ENCODE results near the gene MANEA.
"Not testable (repeated sequence)": the region's sequence is repeated elsewhere in the genome, so short reads cannot be mapped to it uniquely, and the experiment has no call there.

Gene MANEA, protein sequence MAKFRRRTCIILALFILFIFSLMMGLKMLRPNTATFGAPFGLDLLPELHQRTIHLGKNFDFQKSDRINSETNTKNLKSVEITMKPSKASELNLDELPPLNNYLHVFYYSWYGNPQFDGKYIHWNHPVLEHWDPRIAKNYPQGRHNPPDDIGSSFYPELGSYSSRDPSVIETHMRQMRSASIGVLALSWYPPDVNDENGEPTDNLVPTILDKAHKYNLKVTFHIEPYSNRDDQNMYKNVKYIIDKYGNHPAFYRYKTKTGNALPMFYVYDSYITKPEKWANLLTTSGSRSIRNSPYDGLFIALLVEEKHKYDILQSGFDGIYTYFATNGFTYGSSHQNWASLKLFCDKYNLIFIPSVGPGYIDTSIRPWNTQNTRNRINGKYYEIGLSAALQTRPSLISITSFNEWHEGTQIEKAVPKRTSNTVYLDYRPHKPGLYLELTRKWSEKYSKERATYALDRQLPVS

DNA sequence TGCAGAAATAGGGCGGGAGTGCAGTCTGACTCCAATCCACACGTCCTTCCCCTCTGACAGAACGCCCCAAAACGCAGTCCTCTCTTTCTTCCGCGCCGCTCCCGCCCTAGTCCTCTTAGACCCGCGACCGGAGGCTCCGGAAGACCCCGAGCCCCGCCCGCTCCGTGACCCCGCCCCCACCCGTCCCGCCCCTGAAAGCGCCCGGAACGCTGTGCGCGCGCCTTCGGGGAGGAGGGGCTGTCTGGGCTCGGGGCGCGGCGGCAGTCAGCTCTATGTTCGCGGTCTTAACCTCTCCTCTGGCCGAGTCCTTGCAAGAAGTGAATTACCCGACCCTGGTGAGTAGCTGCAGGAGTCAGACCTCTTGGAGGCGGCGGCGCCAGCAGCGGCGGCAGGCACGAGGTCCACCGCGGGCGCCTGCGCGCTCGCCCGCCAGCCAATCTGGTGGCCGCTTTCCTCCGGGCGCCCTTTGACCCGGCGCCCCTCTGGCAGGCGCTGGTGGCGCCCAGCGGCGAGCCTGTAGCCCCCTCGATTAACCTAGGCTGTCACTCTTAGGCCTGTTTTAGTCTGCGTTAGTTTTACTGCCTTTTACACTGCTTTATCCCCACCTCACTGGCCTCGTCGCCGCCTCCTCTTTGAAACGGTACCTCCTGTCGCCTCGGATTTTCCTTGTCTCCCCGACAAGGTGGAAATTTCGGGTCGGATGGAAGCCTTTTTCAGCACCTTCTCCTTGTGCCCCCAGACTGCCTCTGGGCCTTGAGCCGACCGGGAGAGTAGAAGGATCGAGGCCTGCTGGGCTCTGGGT, at the start of gene MANEA:
TSS of gene MANEA (plus strand) at position 232 of the 802 bp plus-strand sequence. CDS start 8,905 bp downstream, outside the sequence.
- DNase-seq, result peak; percentile 83

DNA sequence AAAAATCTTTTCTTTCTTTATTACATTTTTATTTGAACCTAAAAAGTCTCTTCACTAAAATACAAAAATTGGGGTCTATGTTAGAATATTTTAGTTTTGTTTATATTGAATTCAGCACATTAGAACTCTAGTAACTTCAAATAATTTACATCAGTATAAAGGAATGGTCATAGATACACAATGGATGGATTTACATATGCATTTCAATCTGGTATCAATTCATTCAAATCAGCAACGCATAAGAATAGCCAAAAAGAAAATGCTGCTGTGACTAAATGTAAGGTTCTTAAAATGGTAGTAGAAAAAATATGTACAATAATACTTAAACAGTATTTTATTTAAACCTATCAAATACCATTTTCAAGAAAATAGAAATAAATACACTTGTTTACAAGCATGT, 47.6 kb upstream of the MANEA start:
- no peak for DNase-seq

DNA sequence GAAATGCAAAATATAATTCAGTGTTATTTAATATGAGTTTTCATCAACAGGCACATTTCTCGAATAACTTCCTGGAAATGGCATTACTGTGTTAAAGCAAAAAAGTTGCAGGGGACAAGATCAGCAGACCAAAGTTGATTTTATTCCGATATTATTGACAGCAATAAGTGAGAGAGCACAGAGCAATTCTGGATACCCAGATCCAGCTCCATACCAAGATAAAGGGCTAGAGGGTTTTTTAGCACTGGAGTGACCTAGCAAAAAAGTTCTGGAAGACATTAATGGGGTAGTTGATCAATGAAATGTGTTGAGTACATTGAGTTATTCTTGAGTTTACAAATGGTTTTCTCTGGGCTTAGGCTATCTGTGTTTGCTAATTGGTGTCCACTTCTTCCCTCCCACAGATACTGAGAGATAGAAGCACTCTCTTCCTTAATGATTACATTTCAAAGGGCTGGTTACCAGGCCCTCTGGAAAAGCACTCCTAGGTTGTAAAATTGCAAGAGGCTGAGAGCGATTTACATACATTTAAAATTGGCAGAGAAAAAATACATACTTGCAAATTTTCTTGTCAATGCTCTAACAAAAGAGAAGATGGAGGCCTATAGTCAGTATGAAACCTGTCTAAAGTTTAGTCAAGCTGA, 47.0 kb upstream of the MANEA start:
- no peak for DNase-seq

DNA sequence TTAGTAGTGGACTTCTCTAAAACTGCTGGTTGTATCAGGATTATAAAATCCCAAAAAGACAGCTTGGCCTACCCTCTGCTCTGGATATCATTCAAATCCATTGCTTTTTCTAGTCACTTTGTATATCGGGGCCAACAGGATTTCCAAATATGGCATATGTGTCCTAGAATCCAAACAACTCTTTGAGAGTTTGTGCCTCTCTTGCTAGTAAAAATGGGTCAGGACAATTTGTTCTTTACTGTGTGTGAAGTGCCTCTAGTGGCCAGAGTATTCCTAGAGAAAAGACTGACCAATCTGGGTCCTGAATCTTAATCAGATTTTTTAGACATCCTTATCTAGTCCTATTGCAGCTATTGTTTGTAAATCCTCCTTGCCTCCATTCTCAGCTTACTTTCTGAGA, 33.5 kb upstream of the MANEA start:
- DNase-seq, result no peak

DNA sequence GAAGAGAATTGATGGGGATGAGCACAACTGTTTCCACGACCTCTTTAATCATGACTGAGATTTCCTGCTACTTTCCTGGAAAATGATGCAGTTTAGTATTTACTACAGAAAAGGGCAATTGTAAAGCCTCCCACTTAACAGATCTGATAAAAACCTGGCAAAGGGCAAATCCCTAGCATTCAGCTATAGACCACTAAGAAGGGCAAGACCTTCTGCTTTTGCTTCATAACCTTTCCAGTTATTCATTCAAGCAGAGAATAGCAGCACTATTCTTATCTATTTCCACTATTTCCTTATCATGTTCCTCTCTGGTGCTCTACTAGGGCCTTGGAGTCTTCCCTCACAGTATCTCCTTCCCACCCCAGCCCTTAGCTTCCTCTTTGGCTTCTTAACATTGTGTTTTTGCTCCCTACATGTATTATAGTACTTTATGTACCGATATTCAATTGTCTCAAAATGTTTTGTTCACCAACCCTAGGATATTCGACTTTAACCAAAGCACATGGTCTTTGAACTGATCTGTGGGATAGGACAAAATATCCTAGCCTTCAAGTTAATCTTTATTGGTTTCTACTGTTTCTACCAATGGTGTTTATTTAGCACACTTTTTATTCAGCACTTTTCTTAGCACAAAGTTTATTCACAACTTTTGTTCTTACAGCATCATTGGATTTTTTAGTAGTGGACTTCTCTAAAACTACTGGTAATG, 32.7 kb upstream of the MANEA start:
- no peak for DNase-seq

DNA sequence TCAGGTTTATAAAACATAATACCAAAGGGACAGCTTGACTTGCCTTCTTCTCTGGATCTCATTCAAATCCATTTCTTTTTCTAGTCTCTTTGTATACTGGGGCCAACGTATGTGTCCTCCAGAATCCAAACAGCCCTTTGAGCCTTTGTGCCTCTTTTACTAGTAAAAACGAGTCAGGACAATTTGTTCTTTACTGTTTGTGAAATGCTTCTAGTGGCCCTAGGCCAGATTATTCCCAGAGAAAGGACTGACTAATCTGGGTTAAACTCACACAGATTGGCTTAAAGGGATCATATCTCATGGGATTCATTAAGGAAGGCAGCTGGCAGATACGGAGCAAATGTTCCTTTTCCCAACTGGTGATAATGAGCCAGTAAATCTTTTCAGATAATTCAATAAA, 32.1 kb upstream of the MANEA start:
- DNase-seq, result no peak

DNA sequence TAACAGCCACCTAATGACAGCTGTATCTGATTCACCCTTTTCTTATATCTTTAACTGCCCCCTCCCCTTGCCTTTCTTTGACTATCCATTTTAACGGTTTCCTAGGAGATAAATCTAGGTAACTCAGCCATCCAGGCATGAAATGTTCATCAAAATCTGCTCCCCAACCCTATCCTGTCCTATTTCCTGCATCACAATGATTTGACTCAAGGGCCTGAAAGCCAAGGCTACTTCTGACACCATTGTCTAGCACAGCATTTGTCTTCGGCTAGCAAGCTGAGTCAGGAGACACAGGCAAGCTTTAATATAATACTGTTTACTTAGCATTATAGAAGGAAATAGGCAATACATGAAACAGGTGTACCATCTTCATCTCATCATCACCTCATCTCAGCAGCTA, 31.6 kb upstream of the MANEA start:
- no peak for DNase-seq

DNA sequence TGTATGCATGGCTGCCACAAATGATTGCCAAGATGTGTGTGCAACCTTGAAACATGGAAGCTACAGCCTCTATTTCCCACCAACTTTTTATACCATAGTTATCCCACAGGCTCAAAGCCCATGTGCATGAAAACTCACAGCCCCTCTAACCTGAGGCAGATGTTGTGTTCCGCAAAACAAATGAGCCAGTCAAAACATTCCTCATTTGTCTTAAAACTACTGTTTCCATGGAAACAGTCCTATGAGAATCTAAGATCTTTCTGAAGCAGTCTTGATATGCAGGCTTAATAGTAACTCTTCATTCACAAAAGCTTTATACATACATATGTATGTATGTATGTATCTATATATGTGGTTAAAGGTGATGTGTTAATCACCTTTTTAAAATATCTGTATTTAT, 31.2 kb upstream of the MANEA start:
- DNase-seq, result no peak

DNA sequence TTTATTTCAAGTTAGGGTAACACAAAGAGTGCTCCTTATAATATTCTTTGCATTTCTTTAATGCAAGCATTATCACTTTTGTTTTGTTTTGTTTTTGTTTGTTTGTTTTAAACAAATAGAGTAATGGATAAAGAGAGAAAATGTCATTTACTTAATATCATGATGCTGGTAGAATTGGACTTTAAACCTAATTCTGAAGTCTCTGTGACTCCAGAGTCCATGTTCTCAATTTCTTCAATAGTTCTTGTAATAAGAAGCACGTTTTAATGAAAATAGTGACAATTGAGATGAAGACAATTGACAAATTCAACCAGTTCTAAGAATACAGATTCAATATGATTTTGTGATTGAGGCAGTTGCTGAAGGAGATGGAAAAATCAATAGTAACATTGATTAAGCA, 30.3 kb upstream of the MANEA start:
- no peak for DNase-seq

DNA sequence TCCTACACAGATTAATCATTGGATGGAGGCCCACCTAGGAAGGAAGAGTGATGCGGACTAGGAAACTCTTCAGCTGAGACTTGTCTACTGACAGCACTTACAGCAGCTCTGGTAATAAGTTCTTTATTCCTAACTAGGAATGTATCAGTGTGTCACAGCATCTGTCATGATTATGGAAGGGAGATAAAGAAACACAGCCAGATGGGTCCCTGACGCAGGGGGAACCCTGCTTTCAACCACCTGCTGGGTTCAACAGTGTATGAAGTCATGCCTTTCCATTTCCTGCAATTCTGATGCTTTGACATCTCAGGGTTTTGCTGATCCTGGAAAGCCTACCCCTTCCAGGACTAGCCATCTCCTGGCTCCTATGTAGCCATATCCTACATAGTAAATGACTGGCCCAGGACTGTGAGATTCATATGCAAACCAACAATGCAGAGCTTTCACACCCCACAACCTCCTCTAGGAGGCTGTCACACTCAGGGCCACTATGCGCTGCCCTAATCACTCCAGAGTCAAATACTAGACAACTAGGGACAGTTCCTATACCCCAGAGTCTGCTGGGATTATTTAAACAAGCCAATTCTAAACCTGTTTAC, 29.0 kb upstream of the MANEA start:
- DNase-seq, result no peak

DNA sequence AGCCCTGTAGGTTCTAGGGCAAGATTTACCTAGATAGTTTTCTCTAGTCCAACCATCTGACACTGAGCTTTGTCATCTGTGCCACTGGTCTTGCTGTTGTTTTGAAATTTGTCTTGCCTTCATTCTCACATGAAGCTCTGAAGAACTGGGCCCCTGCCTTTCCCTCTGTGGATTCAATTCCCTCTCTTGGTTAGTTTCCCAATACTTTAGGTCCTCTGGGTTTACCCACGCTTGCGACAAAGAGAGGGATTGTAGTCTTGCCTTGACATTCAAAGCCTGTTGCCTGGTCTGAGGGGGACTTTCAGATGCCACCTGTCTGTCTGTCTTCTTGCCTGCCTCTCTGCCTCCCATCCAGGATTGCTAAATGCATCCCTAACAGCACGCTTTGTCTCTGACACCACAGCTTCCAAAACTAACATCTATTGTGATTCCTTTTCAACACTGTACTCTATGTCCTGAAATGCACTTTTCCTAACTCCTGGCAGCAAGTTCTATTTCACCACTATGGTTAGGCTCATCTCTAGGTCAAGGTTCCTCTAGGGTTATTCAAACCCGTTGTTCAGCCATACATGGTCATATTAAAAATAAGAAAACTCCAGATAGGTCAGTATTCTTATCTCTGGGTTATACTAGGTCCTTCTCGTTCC, 25.5 kb upstream of the MANEA start:
- no peak for DNase-seq

DNA sequence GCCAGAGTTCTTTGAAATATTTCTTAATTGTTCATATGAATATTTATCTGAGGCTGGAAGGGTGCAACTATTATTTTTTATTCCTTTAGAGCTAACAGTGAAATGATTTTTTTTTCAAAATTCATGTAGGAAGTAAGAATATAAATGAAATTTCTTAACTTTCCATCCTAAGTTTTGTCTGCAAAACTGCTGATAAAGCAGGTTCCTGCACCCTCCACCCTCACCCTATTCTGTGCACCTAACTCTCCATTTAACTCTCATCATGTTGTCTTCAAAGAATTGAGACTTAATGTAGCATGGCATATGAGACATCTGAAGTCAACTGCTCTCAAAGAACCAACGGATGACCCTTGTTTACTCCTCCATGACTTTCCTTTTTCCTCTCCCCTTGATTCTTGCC, 23.5 kb upstream of the MANEA start:
- no peak for DNase-seq

DNA sequence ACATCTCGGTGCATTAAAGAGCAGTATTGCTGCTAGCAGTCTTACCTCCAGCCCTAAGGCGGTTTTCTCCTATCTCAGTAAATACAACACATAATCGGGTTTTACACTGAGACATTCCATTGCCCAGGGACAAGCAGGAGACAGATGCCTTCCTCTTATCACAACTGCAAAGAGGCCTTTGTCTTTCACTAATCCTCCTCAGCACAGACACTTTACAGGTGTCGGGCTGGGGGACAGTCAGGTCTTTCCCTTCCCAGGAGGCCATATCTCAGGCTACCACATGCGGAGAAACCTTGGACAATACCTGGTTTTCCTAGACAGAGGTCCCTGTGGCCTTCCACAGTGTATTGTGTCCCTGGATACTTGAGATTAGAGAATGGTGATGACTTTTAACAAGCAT, 16.4 kb upstream of the MANEA start:
- not testable (repeated sequence) for DNase-seq

DNA sequence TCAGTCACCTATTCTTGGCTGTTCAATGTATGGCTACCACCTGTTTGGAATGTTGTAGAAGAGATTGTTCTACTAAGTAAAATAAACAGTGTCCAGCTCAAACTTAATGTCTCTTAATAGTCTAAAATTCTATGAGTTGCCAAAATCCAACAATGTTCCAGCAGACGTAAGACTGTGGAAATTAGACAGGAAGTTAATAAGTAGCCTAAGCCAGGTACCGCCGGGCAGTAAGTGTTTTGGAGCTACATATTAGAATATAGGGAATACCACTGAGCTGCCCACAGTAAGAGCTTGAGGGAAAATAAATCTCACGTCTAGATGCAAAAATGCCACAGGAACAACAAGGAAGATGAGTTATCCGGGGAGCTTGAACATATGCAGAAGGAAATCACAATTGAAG, 7.8 kb upstream of the MANEA start:
- no peak for DNase-seq

DNA sequence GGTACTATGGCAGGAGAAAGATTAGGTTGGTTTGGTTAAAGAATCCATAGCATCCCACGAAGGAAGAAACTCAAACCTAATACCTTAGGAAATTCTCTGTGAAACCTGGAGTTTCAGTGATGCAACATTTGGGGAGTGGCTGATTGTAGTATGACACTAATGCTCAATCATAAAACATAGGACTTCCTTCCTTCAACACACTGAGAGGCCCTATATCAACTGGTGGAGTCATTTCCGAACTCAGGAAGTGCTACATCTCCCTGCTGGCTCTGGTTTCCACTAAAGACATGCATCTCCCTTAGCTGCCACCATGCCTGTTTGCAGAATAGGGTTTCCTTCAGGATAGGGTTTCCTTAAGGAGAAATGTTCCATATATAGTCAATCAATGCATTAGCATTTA, 5.2 kb upstream of the MANEA start:
- DNase-seq, result no peak

DNA sequence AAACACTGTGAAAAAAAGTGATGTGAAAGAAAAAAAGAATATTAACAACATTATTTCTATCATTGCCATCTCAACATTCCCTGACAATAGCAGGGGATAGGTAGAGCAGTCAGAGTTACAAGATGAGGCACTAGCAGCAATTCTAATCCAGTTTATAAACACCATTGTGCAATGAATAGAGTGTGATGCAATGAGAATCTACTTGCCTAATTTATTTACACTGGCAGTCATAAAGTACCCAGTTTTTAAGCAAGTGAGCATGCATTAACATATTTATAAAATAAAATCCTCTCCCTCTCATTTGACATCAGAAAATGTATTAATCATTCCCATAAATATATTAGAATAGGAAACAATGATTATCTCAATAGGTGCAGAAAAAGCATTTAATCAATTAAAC, 2.5 kb upstream of the MANEA start:
- no peak for DNase-seq

DNA sequence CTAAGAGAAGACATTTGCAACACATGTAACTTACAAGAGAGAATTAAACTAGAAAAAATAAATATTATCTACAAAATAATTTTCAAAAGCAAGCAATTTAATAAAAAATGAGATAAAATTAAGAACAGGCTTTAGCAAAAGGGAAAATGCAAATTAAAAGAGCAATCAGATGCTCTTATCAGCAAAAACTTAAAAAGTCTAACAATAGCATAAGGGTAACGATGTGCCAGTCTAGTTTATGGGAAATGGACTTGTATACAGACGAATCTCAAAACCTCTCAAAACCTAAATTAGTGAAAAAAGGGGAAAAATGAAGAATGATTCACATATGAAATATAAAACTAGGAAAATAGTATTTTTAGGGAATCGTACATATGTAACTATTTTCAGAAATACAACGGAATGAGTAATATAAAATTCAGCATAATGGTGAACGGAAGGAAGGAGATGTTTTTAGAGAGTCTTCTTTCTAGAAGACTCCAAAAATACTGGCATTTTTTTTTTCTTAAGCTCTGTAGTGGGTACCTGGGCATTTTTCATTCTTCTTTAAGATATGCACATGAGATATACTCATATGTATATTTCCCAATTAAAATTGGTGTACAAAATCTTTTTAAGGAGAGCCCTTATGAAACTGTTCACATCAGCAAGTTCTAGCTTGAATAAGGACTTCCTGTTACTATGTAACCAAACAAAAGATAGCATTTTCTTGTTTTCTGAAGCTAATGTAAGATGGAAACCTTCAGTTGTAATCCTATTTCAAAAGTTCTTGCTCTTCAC, 927 bp upstream of the MANEA start:
- DNase-seq, result no peak

DNA sequence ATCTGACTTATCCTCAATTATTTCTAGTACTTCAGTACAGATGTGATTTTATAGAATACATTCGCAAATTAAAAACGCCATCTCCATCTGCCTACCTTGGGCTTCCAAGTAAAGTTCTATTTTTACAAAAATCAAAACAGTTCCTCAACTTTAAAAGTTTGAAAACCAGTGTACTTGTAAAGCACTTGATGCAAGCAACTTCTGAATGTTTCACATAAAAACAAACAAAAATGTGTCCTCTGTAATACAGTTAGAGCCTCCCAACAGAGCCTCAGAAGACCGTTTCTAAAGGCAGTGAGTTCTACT, 384 bp upstream of the MANEA start:
- DNase-seq, result no peak

DNA sequence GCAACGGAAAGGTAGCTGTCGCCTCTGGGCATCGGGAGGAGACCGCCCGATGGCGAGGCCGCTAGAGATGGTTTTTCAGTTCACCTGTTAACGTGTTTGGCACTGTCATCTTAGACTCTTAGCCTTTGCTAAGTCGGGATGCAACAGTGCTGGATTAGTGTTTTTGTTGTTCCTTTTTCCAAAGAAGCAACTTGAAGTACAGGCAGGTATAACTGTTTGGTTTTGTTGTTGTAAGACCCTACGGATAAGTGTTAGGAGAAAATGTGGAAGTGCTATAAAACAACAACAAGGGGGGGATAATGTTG, 723 bp downstream of the MANEA start:
- no peak for DNase-seq

DNA sequence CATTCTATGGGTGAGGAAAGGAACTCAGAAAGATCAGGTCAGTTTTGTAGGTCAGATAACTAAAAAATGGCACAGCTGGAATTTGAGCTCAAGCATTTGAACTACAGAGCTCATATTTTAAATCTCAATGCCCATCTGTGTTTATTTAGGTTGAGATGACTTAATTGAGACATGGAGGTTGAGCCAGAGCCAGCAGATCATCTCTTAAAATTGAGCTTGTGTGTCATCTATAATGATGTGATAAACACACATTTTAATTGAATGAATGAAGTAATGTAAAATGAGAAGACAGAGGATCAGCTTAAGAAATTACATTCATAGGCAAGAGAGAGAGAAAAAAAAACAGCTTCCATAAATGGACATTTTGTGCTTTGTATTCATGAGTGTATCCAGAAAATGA, 3.7 kb downstream of the MANEA start:
- no peak for DNase-seq

DNA sequence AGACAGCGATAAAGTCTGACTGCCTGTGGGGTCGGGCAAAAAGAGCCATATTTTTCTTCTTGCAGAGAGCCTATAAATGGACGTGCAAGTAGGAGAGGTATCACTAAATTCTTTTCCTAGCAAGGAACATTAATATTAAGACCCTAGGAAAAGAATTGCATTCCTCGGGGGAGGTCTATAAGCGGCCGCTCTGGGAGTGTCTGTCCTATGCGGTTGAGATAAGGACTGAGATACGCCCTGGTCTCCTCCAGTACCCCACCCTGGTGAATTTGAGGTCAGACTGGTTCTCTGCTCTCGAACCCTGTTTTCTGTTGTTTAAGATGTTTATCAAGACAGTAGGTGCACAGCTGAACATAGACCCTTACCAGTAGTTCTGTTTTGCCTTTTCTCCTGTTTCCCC, 6.9 kb downstream of the MANEA start:
- not testable (repeated sequence) for DNase-seq

DNA sequence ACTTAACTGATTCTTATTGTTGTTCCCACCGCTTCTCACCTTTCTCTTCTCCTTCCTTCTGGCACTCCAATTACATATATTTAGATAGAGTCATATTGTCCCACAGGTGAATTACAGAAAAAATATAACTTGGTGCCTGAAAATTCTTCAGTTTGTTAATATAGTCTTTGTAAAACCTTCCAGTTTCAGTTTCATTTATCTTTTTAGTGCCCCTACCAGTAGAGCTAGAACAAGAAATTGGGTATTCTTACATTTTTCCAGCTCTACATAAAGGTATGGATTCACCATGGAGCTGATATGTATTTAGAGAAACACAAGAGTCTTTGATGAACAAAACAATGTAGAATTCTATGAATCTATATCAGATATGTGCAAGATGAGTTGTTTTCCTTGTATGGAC, 10.7 kb downstream of the MANEA start:
- DNase-seq, result no peak
